ENCODE results near the gene RBM47. TPM values are rescaled to one million over a fixed set of nuclear protein-coding genes. Genes with fewer than 3 reads are reported as not detected.
A peak's percentile ranks its signal among the peaks of the same experiment; 100 is the strongest.

The RBM47 gene
- total and polyA plus RNA-seq, 5 donors: 0.97 to 8.2 (median 4.7) TPM

DNA sequence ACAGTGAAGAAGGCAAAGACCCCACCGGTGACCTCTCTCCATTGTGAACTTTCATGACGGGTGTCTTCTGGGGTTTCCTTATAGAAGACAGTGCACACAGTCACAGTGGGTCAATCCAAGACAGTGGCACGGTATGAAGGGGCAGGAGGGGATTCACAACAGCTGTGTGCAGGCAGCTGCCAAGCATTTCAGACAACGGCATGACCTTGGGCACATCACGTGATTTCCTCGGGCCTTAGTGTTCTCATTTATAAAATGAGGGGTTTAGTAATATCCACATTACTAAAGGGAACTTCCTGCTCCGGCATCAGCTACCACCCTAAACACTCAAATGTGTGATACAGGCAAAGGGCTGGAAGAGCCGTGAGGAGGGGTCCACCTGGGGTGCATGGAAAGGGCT is 42.9 kb downstream of the RBM47 start:
- DNase-seq: no peak
- H3K9me3 ChIP-seq (ENCODE audit: control insufficient read depth, low read length): no peaks in the 10 kb centered on the region
- no peak overlapping the region for H3K27ac ChIP-seq (ENCODE audit: low read length)
- H3K4me3 ChIP-seq (ENCODE audit: low read length): no peak overlapping the region
- 48% methylated on average over 8 of the region's 8 CpGs for WGBS
- H3K27me3 ChIP-seq (ENCODE audit: control insufficient read depth, insufficient read depth): no peaks in the 10 kb centered on the region
- no peaks in the 10 kb centered on the region for H3K4me1 ChIP-seq (ENCODE audit: control insufficient read depth, insufficient read depth, low read length)
- intact Hi-C loops (cut with DNase I): no loop called here
- peak; percentile 22 to 35 for ATAC-seq

- WGBS: 64% methylated on average over 2 of the region's 2 CpGs
- DNase-seq: no peak
- intact Hi-C loops (cut with DNase I): no loop called here
- H3K9me3 ChIP-seq (ENCODE audit: control insufficient read depth, low read length): no peaks in the 10 kb centered on the region
- no peak overlapping the region for H3K27ac ChIP-seq (ENCODE audit: low read length)
- no peaks in the 10 kb centered on the region for H3K27me3 ChIP-seq (ENCODE audit: control insufficient read depth, insufficient read depth)
- no peaks in the 10 kb centered on the region for H3K4me1 ChIP-seq (ENCODE audit: control insufficient read depth, insufficient read depth, low read length)
- ATAC-seq: no peak
- H3K4me3 ChIP-seq (ENCODE audit: low read length): no peak overlapping the region
These were observed 43.6 kb downstream of the RBM47 start for GRCh38 chr4:40586034-40586433.

GRCh38 chr4:40585201-40585799 is 44.4 kb downstream of the RBM47 start:
- DNase-seq (no peak), ATAC-seq (no peak)
- Histone ChIP-seq H3K4me1 (ENCODE audit: control insufficient read depth, insufficient read depth, low read length) (no peaks in the 10 kb centered on the region), H3K27ac (ENCODE audit: low read length) (no peak overlapping the region), H3K9me3 (ENCODE audit: control insufficient read depth, low read length) (no peaks in the 10 kb centered on the region), H3K4me3 (ENCODE audit: low read length) (no peak overlapping the region), H3K27me3 (ENCODE audit: control insufficient read depth, insufficient read depth) (no peaks in the 10 kb centered on the region)
- WGBS: 66% methylated on average over 8 of the region's 8 CpGs
- intact Hi-C loops (cut with DNase I): no loop called here

GRCh38 chr4:40584517-40585141 is 45.0 kb downstream of the RBM47 start:
- no peak for DNase-seq
- no peaks in the 10 kb centered on the region for H3K9me3 ChIP-seq (ENCODE audit: control insufficient read depth, low read length)
- no peaks in the 10 kb centered on the region for H3K27me3 ChIP-seq (ENCODE audit: control insufficient read depth, insufficient read depth)
- H3K4me1 ChIP-seq (ENCODE audit: control insufficient read depth, insufficient read depth, low read length): no peaks in the 10 kb centered on the region
- 90% methylated on average over 3 of the region's 3 CpGs for WGBS
- intact Hi-C loops (cut with DNase I): no loop called here
- no peak overlapping the region for H3K4me3 ChIP-seq (ENCODE audit: low read length)
- no peak overlapping the region for H3K27ac ChIP-seq (ENCODE audit: low read length)
- no peak for ATAC-seq

- DNase-seq (no peak), ATAC-seq (no peak)
- WGBS: 91% methylated on average over 9 of the region's 9 CpGs
- Histone ChIP-seq H3K9me3 (ENCODE audit: control insufficient read depth, low read length) (no peaks in the 10 kb centered on the region), H3K4me1 (ENCODE audit: control insufficient read depth, insufficient read depth, low read length) (no peaks in the 10 kb centered on the region), H3K4me3 (ENCODE audit: low read length) (no peak overlapping the region), H3K27ac (ENCODE audit: low read length) (no peak overlapping the region), H3K27me3 (ENCODE audit: control insufficient read depth, insufficient read depth) (no peaks in the 10 kb centered on the region)
- intact Hi-C loops (cut with DNase I): no loop called here
These were observed 45.7 kb downstream of the RBM47 start for GRCh38 chr4:40583850-40584439.

- intact Hi-C loops (cut with DNase I): no loop called here
- Histone ChIP-seq H3K27ac (ENCODE audit: low read length) (no peak overlapping the region), H3K27me3 (ENCODE audit: control insufficient read depth, insufficient read depth) (no peaks in the 10 kb centered on the region), H3K4me1 (ENCODE audit: control insufficient read depth, insufficient read depth, low read length) (no peaks in the 10 kb centered on the region), H3K9me3 (ENCODE audit: control insufficient read depth, low read length) (no peaks in the 10 kb centered on the region), H3K4me3 (ENCODE audit: low read length) (no peak overlapping the region)
- DNase-seq (no peak), ATAC-seq (no peak)
- 92% methylated on average over 7 of the region's 7 CpGs for WGBS
These were observed 47.3 kb downstream of the RBM47 start for GRCh38 chr4:40582413-40582812.

DNA sequence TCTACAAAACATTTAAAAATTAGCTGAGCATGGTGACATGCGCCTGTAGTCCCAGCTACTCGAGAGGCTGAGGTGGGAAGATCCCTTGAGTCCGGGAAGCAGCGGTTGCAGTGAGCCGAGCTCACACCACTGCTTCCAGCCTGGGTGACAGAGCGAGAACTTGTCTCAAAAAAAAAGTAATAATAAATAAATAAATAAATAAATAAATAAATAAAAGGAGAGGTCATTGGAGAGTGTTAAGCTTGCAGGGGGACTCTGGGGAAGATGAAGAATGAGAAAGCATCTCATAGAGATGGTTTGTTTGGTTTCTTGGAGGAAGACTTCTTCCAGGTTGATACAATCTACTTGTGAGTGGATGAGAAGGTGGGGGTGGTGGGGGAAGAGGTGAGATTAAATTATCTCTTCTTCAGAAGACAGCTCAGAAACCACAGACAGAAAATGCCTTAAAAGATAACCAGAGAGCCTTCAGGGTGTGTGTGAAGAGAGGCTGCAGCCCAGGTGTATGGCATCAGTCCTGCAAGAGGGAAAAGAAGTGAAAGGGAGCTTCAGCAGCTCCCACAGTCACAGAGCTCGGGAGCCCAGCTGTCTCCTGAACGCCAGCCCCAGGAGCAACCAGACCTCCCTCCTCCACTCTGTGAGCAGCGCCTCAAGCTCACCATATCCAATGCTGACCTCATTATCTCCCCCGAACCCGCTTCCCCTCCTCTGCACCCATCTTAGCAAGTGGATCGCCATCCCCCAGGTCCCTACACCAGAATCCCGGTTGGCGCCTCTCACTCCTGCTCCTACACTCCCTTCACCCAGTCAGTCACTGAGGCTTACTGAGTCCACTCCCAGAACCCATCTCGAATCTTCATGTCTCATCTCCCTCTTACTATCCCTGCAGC is 48.2 kb downstream of the RBM47 start:
- Histone ChIP-seq H3K4me3 (ENCODE audit: low read length) (no peak overlapping the region), H3K4me1 (ENCODE audit: control insufficient read depth, insufficient read depth, low read length) (peaks cover 3% of the 10 kb centered on the region), H3K27ac (ENCODE audit: low read length) (no peak overlapping the region), H3K9me3 (ENCODE audit: control insufficient read depth, low read length) (no peaks in the 10 kb centered on the region), H3K27me3 (ENCODE audit: control insufficient read depth, insufficient read depth) (no peaks in the 10 kb centered on the region)
- intact Hi-C loops (cut with DNase I): no loop called here
- DNase-seq (no peak), ATAC-seq (no peak)
- WGBS: 81% methylated on average over 15 of the region's 15 CpGs

DNA sequence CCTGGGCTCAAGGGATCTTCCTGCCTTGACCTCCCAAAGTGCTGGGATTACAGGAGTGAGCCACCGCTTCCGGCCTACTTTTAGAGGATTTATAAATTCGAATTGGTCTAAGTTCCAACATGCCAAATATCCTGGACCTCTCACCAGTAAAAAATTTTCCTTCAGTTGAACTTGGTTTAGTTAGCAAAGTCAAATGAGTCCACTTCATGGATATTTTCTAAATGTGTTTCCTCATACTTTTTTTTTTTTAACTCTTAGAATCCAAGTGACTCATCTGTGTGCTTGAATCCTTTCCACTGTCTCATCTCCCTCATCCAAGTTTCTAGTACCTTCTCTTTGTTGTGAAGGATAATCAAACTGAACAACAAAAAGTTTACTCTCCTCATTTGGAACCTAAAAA is 49.7 kb downstream of the RBM47 start:
- H3K27ac ChIP-seq (ENCODE audit: low read length): no peak overlapping the region
- H3K9me3 ChIP-seq (ENCODE audit: control insufficient read depth, low read length): no peaks in the 10 kb centered on the region
- H3K4me1 ChIP-seq (ENCODE audit: control insufficient read depth, insufficient read depth, low read length): peaks cover 5% of the 10 kb centered on the region
- 77% methylated on average over 3 of the region's 3 CpGs for WGBS
- ATAC-seq: no peak
- no peaks in the 10 kb centered on the region for H3K27me3 ChIP-seq (ENCODE audit: control insufficient read depth, insufficient read depth)
- DNase-seq: no peak
- intact Hi-C loops (cut with DNase I): no loop called here
- no peak overlapping the region for H3K4me3 ChIP-seq (ENCODE audit: low read length)

DNA sequence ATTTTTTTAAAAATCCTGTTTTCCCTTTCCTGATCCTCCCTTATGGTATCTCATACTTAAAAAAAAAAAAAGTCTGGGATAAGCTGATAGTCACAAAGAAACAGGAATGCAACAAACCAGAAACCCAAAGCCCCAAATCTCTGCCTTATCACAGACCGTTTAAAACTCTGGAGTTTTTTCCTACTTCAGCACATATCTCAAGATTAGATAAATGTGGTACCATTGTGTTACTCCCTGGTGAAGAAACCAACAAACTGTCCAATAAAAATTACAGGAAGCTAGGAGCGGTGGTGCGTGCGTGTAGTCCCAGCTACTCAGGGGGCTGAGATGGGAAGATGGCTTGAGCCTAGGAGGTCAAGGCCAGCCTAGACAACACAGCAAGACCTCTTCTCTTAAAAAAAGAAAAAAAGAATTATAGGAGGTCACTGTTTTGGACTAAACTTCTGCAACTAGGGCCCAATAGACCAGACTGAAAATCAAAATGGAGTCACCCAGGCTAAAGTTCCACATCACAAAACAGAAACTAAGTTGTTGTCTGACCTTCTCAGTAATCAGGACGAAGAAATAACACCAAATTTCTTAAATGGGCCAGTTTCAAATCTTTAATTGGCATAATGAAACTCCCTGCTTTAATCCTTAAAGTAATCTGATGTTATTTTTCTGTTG is 51.9 kb downstream of the RBM47 start:
- H3K4me3 ChIP-seq (ENCODE audit: low read length): no peak overlapping the region
- no peaks in the 10 kb centered on the region for H3K9me3 ChIP-seq (ENCODE audit: control insufficient read depth, low read length)
- no peaks in the 10 kb centered on the region for H3K27me3 ChIP-seq (ENCODE audit: control insufficient read depth, insufficient read depth)
- 44% methylated on average over 5 of the region's 5 CpGs for WGBS
- DNase-seq (no peak), ATAC-seq (peak; percentile 5 to 59)
- intact Hi-C loops (cut with DNase I): no loop called here
- H3K4me1 ChIP-seq (ENCODE audit: control insufficient read depth, insufficient read depth, low read length): peaks cover 5% of the 10 kb centered on the region
- peak overlapping the region; percentile 74 for H3K27ac ChIP-seq (ENCODE audit: low read length)

GRCh38 chr4:40576651-40577480 is 52.8 kb downstream of the RBM47 start:
- no peaks in the 10 kb centered on the region for H3K27me3 ChIP-seq (ENCODE audit: control insufficient read depth, insufficient read depth)
- WGBS: 12% methylated on average over 7 of the region's 7 CpGs
- H3K4me3 ChIP-seq (ENCODE audit: low read length): no peak overlapping the region
- no peaks in the 10 kb centered on the region for H3K9me3 ChIP-seq (ENCODE audit: control insufficient read depth, low read length)
- peak; percentile 82 to 89 (median 88) for DNase-seq
- H3K4me1 ChIP-seq (ENCODE audit: control insufficient read depth, insufficient read depth, low read length): peaks cover 5% of the 10 kb centered on the region
- intact Hi-C loops (cut with DNase I): no loop called here
- H3K27ac ChIP-seq (ENCODE audit: low read length): peak overlapping the region; percentile 60
- peak; percentile 96 for ATAC-seq

Measured in right cardiac atrium (tissue), 5 donors.